Right lobe of liver (tissue), 6 donors: ENCODE results near the gene MACROH2A2. TPM values are rescaled to one million over a fixed set of nuclear protein-coding genes. Genes with fewer than 3 reads are reported as not detected.

ENCODE experiments used
- ATAC-seq, 4 donors: fragments of 200-7000 bp; cut with Tn5 transposase; one replicate each; pipeline ENCODE4 v1.9.1; 2020; ENCODE audit warnings: mild to moderate bottlenecking in 4 of 4, moderate library complexity in 4 of 4
- DNase-seq, 3 donors: peaks; one replicate each; pipeline ENCODE4 v3.0.0-alpha.2; 2020
- H3K27ac ChIP-seq, 3 donors: fragments of 200-600 bp; one replicate each; pipeline ENCODE4 v1.8.0; 2022
- H3K27me3 ChIP-seq, 2 donors: fragments of 200-600 bp; one replicate each; pipeline ENCODE4 v1.8.0; 2022
- H3K36me3 ChIP-seq, 4 donors: fragments of 200-600 bp; sonication (generic) in 1 of 4; one replicate each; pipeline versions ENCODE4 v1.5.1 to v1.8.0; 2017 to 2022; ENCODE audit warnings: control low read depth in 1 of 4
- H3K4me1 ChIP-seq, 4 donors: fragments of 200-600 bp; sonication (generic) in 1 of 4; one replicate each; pipeline versions ENCODE4 v1.5.1 to v1.8.0; 2017 to 2022; ENCODE audit warnings: control low read depth in 1 of 4
- H3K4me3 ChIP-seq, 3 donors: fragments of 200-600 bp; one replicate each; pipeline ENCODE4 v1.8.0; 2022
- H3K9me3 ChIP-seq, 4 donors: fragments of 200-600 bp; sonication (generic) in 1 of 4; one replicate each; pipeline versions ENCODE4 v1.5.1 to v1.8.0; 2017 to 2022; ENCODE audit warnings: control low read depth in 1 of 4
- CTCF ChIP-seq, 4 donors: fragments of 200-600 bp in 3 of 4; fragments of 450-650 bp in 1 of 4; IDR thresholded peaks; one replicate each; pipeline versions ENCODE4 v1.5.1 to v1.8.0; 2016 to 2022; ENCODE audit warnings: antibody characterized with exemption in 4 of 4, mild to moderate bottlenecking in 2 of 4
- POLR2A ChIP-seq: fragments of 450-650 bp; IDR thresholded peaks from one replicate; pipeline ENCODE4 v1.6.1; 2017; ENCODE audit warnings: antibody characterized with exemption, mild to moderate bottlenecking
- WGBS: methylation state at CpG from one replicate; pipeline ENCODE4 v1.1.6; 2018; ENCODE audit warnings: low coverage, low lambda C conversion rate; ENCODE audit not compliant: insufficient coverage; ENCODE audit errors: missing lambda C conversion rate; 5-methylcytosine and 5-hydroxymethylcytosine counted together
- intact Hi-C, 2 donors: fragments of 100-400 bp; cut with DNase I; formaldehyde crosslinking; loops; one replicate each; pipeline versions ENCODE4 v1.11.2 to v1.14.1; 2022
- total RNA-seq, 6 experiments: library from RNA; depleted of rRNA in 2 of 6; stranded (reverse); fragments of >200 nt in 2 of 6; fragmentation: NEBNext Ultra II Directional in 3 of 6; extraction: Animal tissue kit (Norgen Biotek cat#: 25700) in 3 of 6; gene quantifications; one replicate each; pipeline versions ENCODE4 v1.1.0 to v1.2.4, GENCODE V29; 2016 to 2023
- donor health status: DM: no; HTN: yes; CAD: no.
- donor health status: DM: no; HTN: no; CAD: no.
- donor health status: DM: no; HTN: no; CAD: no.
- donor health status: DM: no; HTN: yes; CAD: no.
- donor health status: DM: no; HTN: yes; CAD: no.

The MACROH2A2 gene
- total RNA-seq, 6 experiments from 2014 or later: 2.0 to 12.1 (median 5.0) TPM

- Histone ChIP-seq H3K9me3 (no peaks in the 10 kb centered on the region), H3K27me3 (no peaks in the 10 kb centered on the region), H3K4me3 (no peak overlapping the region), H3K4me1 (peaks cover 0 to 26% (median 0%) of the 10 kb centered on the region in 4 donors), H3K36me3 (peaks cover 0 to 5% (median 0%) of the 10 kb centered on the region in 4 donors), H3K27ac (no peak overlapping the region)
- DNase-seq (peak in 1 of 3 donors; percentile 17), ATAC-seq (no peak)
- WGBS: 81% methylated on average over 3 of the region's 3 CpGs
- no peak for TF ChIP-seq CTCF (IDR thresholded peaks at IDR 0.05)
- TF ChIP-seq POLR2A: no peak
- intact Hi-C loops: no loop called here
Observed at GRCh38 chr10:70135046-70135445, 82.4 kb downstream of the MACROH2A2 start.

GRCh38 chr10:70135684-70136083, 83.0 kb downstream of the MACROH2A2 start:
- Histone ChIP-seq H3K9me3 (no peaks in the 10 kb centered on the region), H3K27me3 (no peaks in the 10 kb centered on the region), H3K4me1 (peaks cover 0 to 20% (median 0%) of the 10 kb centered on the region in 4 donors), H3K27ac (no peak overlapping the region), H3K4me3 (no peak overlapping the region), H3K36me3 (peaks cover 0 to 5% (median 0%) of the 10 kb centered on the region in 4 donors)
- TF ChIP-seq POLR2A (no peak), CTCF (IDR thresholded peaks at IDR 0.05) (no peak)
- WGBS: 60% methylated on average over 3 of the region's 7 CpGs
- ATAC-seq (no peak), DNase-seq (no peak)
- intact Hi-C loops: no loop called here

GRCh38 chr10:70137135-70137534, 84.5 kb downstream of the MACROH2A2 start:
- intact Hi-C loops: no loop called here
- Histone ChIP-seq H3K27me3 (no peaks in the 10 kb centered on the region), H3K4me3 (no peak overlapping the region), H3K9me3 (no peaks in the 10 kb centered on the region), H3K27ac (no peak overlapping the region), H3K4me1 (peaks cover 0 to 8% (median 0%) of the 10 kb centered on the region in 4 donors), H3K36me3 (peaks cover 0 to 5% (median 0%) of the 10 kb centered on the region in 4 donors)
- ATAC-seq: no peak
- DNase-seq: no peak
- no peak for TF ChIP-seq POLR2A
- no peak for TF ChIP-seq CTCF (IDR thresholded peaks at IDR 0.05)
- WGBS: 80% methylated on average over 9 of the region's 9 CpGs

- intact Hi-C loops: no loop called here
- no peak for TF ChIP-seq CTCF (IDR thresholded peaks at IDR 0.05)
- Histone ChIP-seq H3K27me3 (no peaks in the 10 kb centered on the region), H3K27ac (no peak overlapping the region), H3K9me3 (no peaks in the 10 kb centered on the region), H3K4me1 (peaks cover 0 to 6% (median 0%) of the 10 kb centered on the region in 4 donors), H3K4me3 (no peak overlapping the region), H3K36me3 (peaks cover 0 to 5% (median 0%) of the 10 kb centered on the region in 4 donors)
- DNase-seq (no peak), ATAC-seq (no peak)
- 93% methylated on average over 8 of the region's 14 CpGs for whole genome bisulfite sequencing
Observed at GRCh38 chr10:70137927-70138883, 85.6 kb downstream of the MACROH2A2 start.
